Measurements from ENCODE around the gene CNTN1. TPM values are rescaled to one million over a fixed set of nuclear protein-coding genes. Genes with fewer than 3 reads are reported as not detected.

CNTN1 gene
- total RNA-seq, 1 donor from 2014 or later: 27.1 TPM

- H3K36me3 ChIP-seq (ENCODE audit: control insufficient read depth in 3 of 3, insufficient read depth in 3 of 3, low read length in 3 of 3): no peaks in the 10 kb centered on the region
- H3K27ac ChIP-seq (ENCODE audit: low read depth, low read length): no peak overlapping the region
- no peaks in the 10 kb centered on the region for H3K27me3 ChIP-seq (ENCODE audit: control insufficient read depth in 3 of 3, insufficient read depth in 3 of 3, low read length in 3 of 3)
- H3K9ac ChIP-seq (ENCODE audit: low read depth in 1 of 3, low read length in 3 of 3): no peak overlapping the region
- H3K4me1 ChIP-seq (ENCODE audit: control insufficient read depth in 3 of 3, insufficient read depth in 3 of 3, low read length in 3 of 3): no peaks in the 10 kb centered on the region
- no peaks in the 10 kb centered on the region for H3K9me3 ChIP-seq (ENCODE audit: control insufficient read depth in 3 of 3, low read length in 3 of 3)
- H3K4me3 ChIP-seq (ENCODE audit: low read length in 3 of 3): no peak overlapping the region
These were observed 182.6 kb downstream of the CNTN1 start for GRCh38 chr12:40874868-40875267.

DNA sequence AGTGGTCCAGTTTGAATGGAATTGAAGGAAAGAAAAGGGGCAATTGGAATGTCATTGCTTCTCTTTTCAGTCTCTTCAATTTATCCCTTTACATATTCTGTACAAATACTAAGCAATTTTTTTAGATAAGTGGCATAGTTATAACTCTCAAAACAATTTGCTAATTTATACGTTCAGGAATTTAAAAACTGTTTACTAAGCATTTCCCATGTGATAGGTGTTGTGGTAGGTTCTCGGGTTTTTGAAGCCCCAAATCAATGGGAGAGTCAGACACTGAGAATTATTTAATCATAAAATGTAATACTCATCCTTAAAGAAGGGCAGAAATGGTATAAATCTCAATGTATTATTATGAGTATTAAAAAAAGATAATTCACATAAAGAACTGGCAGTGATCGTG, 197.1 kb downstream of the CNTN1 start:
- Histone ChIP-seq H3K4me1 (ENCODE audit: control insufficient read depth in 3 of 3, insufficient read depth in 3 of 3, low read length in 3 of 3) (no peaks in the 10 kb centered on the region), H3K9ac (ENCODE audit: low read depth in 1 of 3, low read length in 3 of 3) (no peak overlapping the region), H3K36me3 (ENCODE audit: control insufficient read depth in 3 of 3, insufficient read depth in 3 of 3, low read length in 3 of 3) (no peaks in the 10 kb centered on the region), H3K27ac (ENCODE audit: low read depth, low read length) (no peak overlapping the region), H3K4me3 (ENCODE audit: low read length in 3 of 3) (no peak overlapping the region), H3K9me3 (ENCODE audit: control insufficient read depth in 3 of 3, low read length in 3 of 3) (no peaks in the 10 kb centered on the region), H3K27me3 (ENCODE audit: control insufficient read depth in 3 of 3, insufficient read depth in 3 of 3, low read length in 3 of 3) (no peaks in the 10 kb centered on the region)

DNA sequence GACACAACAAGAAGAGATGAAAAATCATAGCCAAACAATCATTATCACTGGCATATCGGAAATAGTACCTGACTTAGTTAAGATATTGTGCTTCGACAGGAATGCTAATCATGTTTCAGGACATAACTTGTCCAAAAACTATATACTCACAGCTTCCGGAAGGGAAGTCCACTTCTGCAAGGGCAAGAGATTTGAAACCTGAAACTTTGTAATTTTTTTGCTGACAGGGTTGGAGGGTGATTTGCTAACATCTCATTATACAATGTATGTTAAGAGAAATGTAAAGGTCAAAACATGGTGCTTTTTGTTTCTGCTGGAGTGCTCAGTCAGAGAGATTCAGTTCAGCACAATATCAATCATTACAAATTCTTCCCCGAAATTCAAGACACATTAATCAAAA, 200.3 kb downstream of the CNTN1 start:
- Histone ChIP-seq H3K9me3 (ENCODE audit: control insufficient read depth in 3 of 3, low read length in 3 of 3) (no peaks in the 10 kb centered on the region), H3K4me3 (ENCODE audit: low read length in 3 of 3) (no peak overlapping the region), H3K27ac (ENCODE audit: low read depth, low read length) (no peak overlapping the region), H3K36me3 (ENCODE audit: control insufficient read depth in 3 of 3, insufficient read depth in 3 of 3, low read length in 3 of 3) (no peaks in the 10 kb centered on the region), H3K9ac (ENCODE audit: low read depth in 1 of 3, low read length in 3 of 3) (no peak overlapping the region), H3K4me1 (ENCODE audit: control insufficient read depth in 3 of 3, insufficient read depth in 3 of 3, low read length in 3 of 3) (no peaks in the 10 kb centered on the region), H3K27me3 (ENCODE audit: control insufficient read depth in 3 of 3, insufficient read depth in 3 of 3, low read length in 3 of 3) (no peaks in the 10 kb centered on the region)

DNA sequence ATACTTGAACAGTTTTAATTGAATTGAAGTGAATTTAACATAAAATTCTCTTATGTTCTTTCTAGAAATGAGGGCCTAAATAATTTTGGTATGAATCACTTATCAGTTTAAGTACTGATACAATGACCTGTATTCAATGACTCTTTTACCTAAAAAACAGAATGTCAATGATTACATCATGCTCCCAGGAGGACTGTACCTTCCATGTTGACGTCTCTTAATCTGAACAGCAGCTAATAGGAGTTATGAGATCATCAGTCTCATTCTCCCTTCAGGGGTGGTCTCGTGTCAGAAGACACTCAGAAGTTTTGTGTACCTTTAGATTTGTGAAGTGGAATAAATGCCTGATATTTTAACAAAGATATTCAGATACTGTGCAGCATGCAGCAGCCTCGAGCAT, 206.3 kb downstream of the CNTN1 start:
- H3K4me1 ChIP-seq (ENCODE audit: control insufficient read depth in 3 of 3, insufficient read depth in 3 of 3, low read length in 3 of 3): no peaks in the 10 kb centered on the region
- H3K27ac ChIP-seq (ENCODE audit: low read depth, low read length): no peak overlapping the region
- no peak overlapping the region for H3K4me3 ChIP-seq (ENCODE audit: low read length in 3 of 3)
- H3K27me3 ChIP-seq (ENCODE audit: control insufficient read depth in 3 of 3, insufficient read depth in 3 of 3, low read length in 3 of 3): no peaks in the 10 kb centered on the region
- H3K9me3 ChIP-seq (ENCODE audit: control insufficient read depth in 3 of 3, low read length in 3 of 3): no peaks in the 10 kb centered on the region
- no peaks in the 10 kb centered on the region for H3K36me3 ChIP-seq (ENCODE audit: control insufficient read depth in 3 of 3, insufficient read depth in 3 of 3, low read length in 3 of 3)
- no peak overlapping the region for H3K9ac ChIP-seq (ENCODE audit: low read depth in 1 of 3, low read length in 3 of 3)

GRCh38 chr12:40903040-40903439, 210.8 kb downstream of the CNTN1 start:
- Histone ChIP-seq H3K27ac (ENCODE audit: low read depth, low read length) (no peak overlapping the region), H3K27me3 (ENCODE audit: control insufficient read depth in 3 of 3, insufficient read depth in 3 of 3, low read length in 3 of 3) (no peaks in the 10 kb centered on the region), H3K9ac (ENCODE audit: low read depth in 1 of 3, low read length in 3 of 3) (no peak overlapping the region), H3K4me3 (ENCODE audit: low read length in 3 of 3) (no peak overlapping the region), H3K9me3 (ENCODE audit: control insufficient read depth in 3 of 3, low read length in 3 of 3) (no peaks in the 10 kb centered on the region), H3K4me1 (ENCODE audit: control insufficient read depth in 3 of 3, insufficient read depth in 3 of 3, low read length in 3 of 3) (no peaks in the 10 kb centered on the region), H3K36me3 (ENCODE audit: control insufficient read depth in 3 of 3, insufficient read depth in 3 of 3, low read length in 3 of 3) (no peaks in the 10 kb centered on the region)

DNA sequence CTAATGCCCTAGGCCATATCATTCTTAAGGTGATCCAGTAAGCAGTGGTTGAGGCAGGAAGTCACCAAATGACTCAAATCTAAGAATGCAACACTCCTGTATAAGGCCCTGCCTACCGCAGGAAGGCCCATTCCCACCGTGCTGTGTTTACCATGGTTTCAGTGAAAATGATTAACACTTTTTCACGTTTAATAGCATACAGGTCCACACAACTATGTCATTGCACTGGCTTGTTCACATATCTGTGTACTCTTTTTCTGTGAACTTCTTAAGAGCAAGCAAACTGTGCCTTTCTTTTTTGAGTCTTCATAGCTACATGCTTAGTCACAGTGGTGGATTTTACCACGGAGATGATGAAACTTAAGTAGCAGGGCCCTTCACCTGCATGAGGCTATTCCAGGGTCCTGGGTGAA, 214.9 kb downstream of the CNTN1 start:
- Histone ChIP-seq H3K9ac (ENCODE audit: low read depth in 1 of 3, low read length in 3 of 3) (no peak overlapping the region), H3K27ac (ENCODE audit: low read depth, low read length) (no peak overlapping the region), H3K27me3 (ENCODE audit: control insufficient read depth in 3 of 3, insufficient read depth in 3 of 3, low read length in 3 of 3) (no peaks in the 10 kb centered on the region), H3K9me3 (ENCODE audit: control insufficient read depth in 3 of 3, low read length in 3 of 3) (no peaks in the 10 kb centered on the region), H3K4me1 (ENCODE audit: control insufficient read depth in 3 of 3, insufficient read depth in 3 of 3, low read length in 3 of 3) (no peaks in the 10 kb centered on the region), H3K4me3 (ENCODE audit: low read length in 3 of 3) (no peak overlapping the region), H3K36me3 (ENCODE audit: control insufficient read depth in 3 of 3, insufficient read depth in 3 of 3, low read length in 3 of 3) (no peaks in the 10 kb centered on the region)

DNA sequence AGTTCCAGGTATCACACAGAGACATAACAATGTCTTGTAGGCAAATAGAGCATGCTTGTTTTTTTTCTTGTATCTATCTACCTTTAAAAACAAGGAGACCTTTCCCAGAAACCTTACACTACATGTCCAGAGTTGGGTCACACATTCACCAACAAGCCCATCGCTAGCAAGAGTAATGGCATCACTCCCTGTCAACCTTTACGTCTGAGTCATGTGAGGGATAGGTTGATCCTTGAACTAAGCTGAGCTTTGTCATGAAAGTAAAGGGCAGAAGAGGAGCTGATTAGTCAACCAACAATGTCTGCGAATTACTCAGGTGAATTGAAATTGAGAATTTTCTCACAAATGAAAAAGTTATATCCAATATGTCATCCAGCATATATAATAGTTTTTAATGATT, 219.4 kb downstream of the CNTN1 start:
- Histone ChIP-seq H3K4me1 (ENCODE audit: control insufficient read depth in 3 of 3, insufficient read depth in 3 of 3, low read length in 3 of 3) (no peaks in the 10 kb centered on the region), H3K27me3 (ENCODE audit: control insufficient read depth in 3 of 3, insufficient read depth in 3 of 3, low read length in 3 of 3) (no peaks in the 10 kb centered on the region), H3K9ac (ENCODE audit: low read depth in 1 of 3, low read length in 3 of 3) (no peak overlapping the region)

GRCh38 chr12:40915172-40915571, 222.9 kb downstream of the CNTN1 start:
- H3K9me3 ChIP-seq (ENCODE audit: control insufficient read depth in 3 of 3, low read length in 3 of 3): no peaks in the 10 kb centered on the region
- H3K4me1 ChIP-seq (ENCODE audit: control insufficient read depth in 3 of 3, insufficient read depth in 3 of 3, low read length in 3 of 3): no peaks in the 10 kb centered on the region
- H3K36me3 ChIP-seq (ENCODE audit: control insufficient read depth in 3 of 3, insufficient read depth in 3 of 3, low read length in 3 of 3): no peaks in the 10 kb centered on the region
- H3K27me3 ChIP-seq (ENCODE audit: control insufficient read depth in 3 of 3, insufficient read depth in 3 of 3, low read length in 3 of 3): no peaks in the 10 kb centered on the region
- H3K27ac ChIP-seq (ENCODE audit: low read depth, low read length): no peak overlapping the region
- H3K4me3 ChIP-seq (ENCODE audit: low read length in 3 of 3): no peak overlapping the region
- no peak overlapping the region for H3K9ac ChIP-seq (ENCODE audit: low read depth in 1 of 3, low read length in 3 of 3)

More for the DNA sequence above, 219.4 kb downstream of the CNTN1 start:
- H3K36me3 ChIP-seq (ENCODE audit: control insufficient read depth in 3 of 3, insufficient read depth in 3 of 3, low read length in 3 of 3): no peaks in the 10 kb centered on the region
- no peaks in the 10 kb centered on the region for H3K9me3 ChIP-seq (ENCODE audit: control insufficient read depth in 3 of 3, low read length in 3 of 3)
- H3K27ac ChIP-seq (ENCODE audit: low read depth, low read length): no peak overlapping the region
- no peak overlapping the region for H3K4me3 ChIP-seq (ENCODE audit: low read length in 3 of 3)

DNA sequence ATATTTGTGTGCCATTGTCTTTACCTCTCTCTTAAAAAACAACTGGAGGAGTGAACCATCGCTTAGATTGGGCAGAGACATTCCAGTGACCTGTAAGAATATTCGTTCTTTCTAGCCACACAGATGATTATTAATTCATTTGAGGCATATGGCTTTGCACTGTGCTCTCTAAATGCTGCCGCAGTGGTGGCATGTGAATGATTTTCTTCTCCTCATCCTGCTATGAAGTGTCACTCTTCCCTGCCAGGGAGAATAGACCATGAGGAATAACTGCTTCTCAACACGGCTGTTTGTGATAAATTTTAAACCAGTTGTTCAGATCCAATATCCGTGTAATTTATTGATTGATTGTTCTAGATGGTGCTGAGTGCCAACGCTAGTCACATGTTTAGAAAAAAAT, 225.3 kb downstream of the CNTN1 start:
- no peaks in the 10 kb centered on the region for H3K36me3 ChIP-seq (ENCODE audit: control insufficient read depth in 3 of 3, insufficient read depth in 3 of 3, low read length in 3 of 3)
- H3K27me3 ChIP-seq (ENCODE audit: control insufficient read depth in 3 of 3, insufficient read depth in 3 of 3, low read length in 3 of 3): no peaks in the 10 kb centered on the region
- no peaks in the 10 kb centered on the region for H3K4me1 ChIP-seq (ENCODE audit: control insufficient read depth in 3 of 3, insufficient read depth in 3 of 3, low read length in 3 of 3)
- H3K27ac ChIP-seq (ENCODE audit: low read depth, low read length): no peak overlapping the region
- H3K4me3 ChIP-seq (ENCODE audit: low read length in 3 of 3): no peak overlapping the region
- no peaks in the 10 kb centered on the region for H3K9me3 ChIP-seq (ENCODE audit: control insufficient read depth in 3 of 3, low read length in 3 of 3)
- no peak overlapping the region for H3K9ac ChIP-seq (ENCODE audit: low read depth in 1 of 3, low read length in 3 of 3)

- Histone ChIP-seq H3K4me1 (ENCODE audit: control insufficient read depth in 3 of 3, insufficient read depth in 3 of 3, low read length in 3 of 3) (no peaks in the 10 kb centered on the region), H3K9ac (ENCODE audit: low read depth in 1 of 3, low read length in 3 of 3) (no peak overlapping the region), H3K4me3 (ENCODE audit: low read length in 3 of 3) (no peak overlapping the region), H3K36me3 (ENCODE audit: control insufficient read depth in 3 of 3, insufficient read depth in 3 of 3, low read length in 3 of 3) (no peaks in the 10 kb centered on the region), H3K27ac (ENCODE audit: low read depth, low read length) (no peak overlapping the region), H3K27me3 (ENCODE audit: control insufficient read depth in 3 of 3, insufficient read depth in 3 of 3, low read length in 3 of 3) (no peaks in the 10 kb centered on the region), H3K9me3 (ENCODE audit: control insufficient read depth in 3 of 3, low read length in 3 of 3) (no peaks in the 10 kb centered on the region)
These were observed 229.4 kb downstream of the CNTN1 start for GRCh38 chr12:40921563-40922163.

- Histone ChIP-seq H3K4me1 (ENCODE audit: control insufficient read depth in 3 of 3, insufficient read depth in 3 of 3, low read length in 3 of 3) (no peaks in the 10 kb centered on the region), H3K4me3 (ENCODE audit: low read length in 3 of 3) (no peak overlapping the region), H3K9me3 (ENCODE audit: control insufficient read depth in 3 of 3, low read length in 3 of 3) (no peaks in the 10 kb centered on the region), H3K27ac (ENCODE audit: low read depth, low read length) (no peak overlapping the region), H3K9ac (ENCODE audit: low read depth in 1 of 3, low read length in 3 of 3) (no peak overlapping the region), H3K27me3 (ENCODE audit: control insufficient read depth in 3 of 3, insufficient read depth in 3 of 3, low read length in 3 of 3) (no peaks in the 10 kb centered on the region), H3K36me3 (ENCODE audit: control insufficient read depth in 3 of 3, insufficient read depth in 3 of 3, low read length in 3 of 3) (no peaks in the 10 kb centered on the region)
These were observed 245.7 kb downstream of the CNTN1 start for GRCh38 chr12:40937891-40938290.
